H9 (cell line): ENCODE results near the gene ATP12A. TPM values are rescaled to one million over a fixed set of nuclear protein-coding genes. Genes with fewer than 3 reads are reported as not detected.

ENCODE experiments used
- DNase-seq: peaks from one replicate; pipeline ENCODE4 v3.0.0-alpha.2; 2017
- H2AFZ ChIP-seq: one replicate; pipeline ENCODE4 v1.6.1; 2013; ENCODE audit warnings: mild to moderate bottlenecking, low read length, control low read depth, moderate library complexity
- H2AK5ac ChIP-seq: 2 replicates; pipeline ENCODE4 v1.6.1; 2013; ENCODE audit warnings: low read length, control low read depth, mixed read lengths; ENCODE audit not compliant: insufficient read length
- H2BK120ac ChIP-seq: one replicate; pipeline ENCODE4 v1.6.1; 2013; ENCODE audit warnings: low read depth, mild to moderate bottlenecking, low read length, control low read depth, inconsistent platforms; ENCODE audit not compliant: poor library complexity, severe bottlenecking
- H2BK12ac ChIP-seq: 2 replicates; pipeline ENCODE4 v1.6.1; 2013; ENCODE audit warnings: low read length, control low read depth, mixed read lengths, low read depth; ENCODE audit not compliant: insufficient read length
- H2BK15ac ChIP-seq: 2 replicates; pipeline ENCODE4 v1.6.1; 2013; ENCODE audit warnings: low read depth, low read length, control low read depth
- H2BK20ac ChIP-seq: one replicate; pipeline ENCODE4 v1.6.1; 2013; ENCODE audit warnings: low read depth, mild to moderate bottlenecking, low read length, control low read depth, inconsistent platforms; ENCODE audit not compliant: poor library complexity, severe bottlenecking
- H2BK5ac ChIP-seq: 2 replicates; pipeline ENCODE4 v1.6.1; 2013; ENCODE audit warnings: low read length, control low read depth, mixed read lengths; ENCODE audit not compliant: insufficient read length
- H3K14ac ChIP-seq: 2 replicates; pipeline ENCODE4 v1.6.1; 2013; ENCODE audit warnings: low read length, control low read depth; ENCODE audit not compliant: insufficient read depth
- H3K18ac ChIP-seq: 2 replicates; pipeline ENCODE4 v1.6.1; 2013; ENCODE audit warnings: low read depth, mild to moderate bottlenecking, mixed read lengths, low read length, control low read depth; ENCODE audit not compliant: insufficient read length
- H3K23ac ChIP-seq: 2 replicates; pipeline ENCODE4 v1.6.1; 2013; ENCODE audit warnings: low read length, control low read depth, mixed read lengths, low read depth; ENCODE audit not compliant: insufficient read length
- H3K23me2 ChIP-seq: 2 replicates; pipeline ENCODE4 v1.6.1; 2013; ENCODE audit warnings: low read depth, mild to moderate bottlenecking, mixed read lengths, low read length, control low read depth; ENCODE audit not compliant: insufficient read length, poor library complexity, severe bottlenecking
- H3K27ac ChIP-seq: 2 replicates; pipeline ENCODE4 v1.5.1; 2013; ENCODE audit warnings: low read length, control low read depth, mixed read lengths, low read depth; ENCODE audit not compliant: insufficient read length
- H3K27me3 ChIP-seq: 2 replicates; pipeline ENCODE4 v1.6.1; 2013; ENCODE audit warnings: low read length, control low read depth, inconsistent platforms; ENCODE audit not compliant: insufficient read depth
- H3K4ac ChIP-seq: 2 replicates; pipeline ENCODE4 v1.6.1; 2013; ENCODE audit warnings: low read depth, mild to moderate bottlenecking, control low read depth, inconsistent platforms, low read length, moderate library complexity
- H3K4me1 ChIP-seq: 2 replicates; pipeline ENCODE4 v1.6.1; 2013; ENCODE audit warnings: low read length, control low read depth, inconsistent platforms; ENCODE audit not compliant: insufficient read depth
- H3K4me2 ChIP-seq: 2 replicates; pipeline ENCODE4 v1.6.1; 2013; ENCODE audit warnings: low read length, control low read depth, mixed read lengths; ENCODE audit not compliant: insufficient read length, insufficient read depth
- H3K56ac ChIP-seq: 2 replicates; pipeline ENCODE4 v1.6.1; 2013; ENCODE audit warnings: low read depth, mild to moderate bottlenecking, mixed read lengths, low read length, control low read depth; ENCODE audit not compliant: insufficient read length
- H3K79me1 ChIP-seq: 2 replicates; pipeline ENCODE4 v1.6.1; 2013; ENCODE audit warnings: low read depth, mild to moderate bottlenecking, moderate library complexity, low read length, control low read depth, inconsistent platforms; ENCODE audit not compliant: insufficient read depth, poor library complexity, severe bottlenecking
- H3K79me2 ChIP-seq: 2 replicates; pipeline ENCODE4 v1.6.1; 2013; ENCODE audit warnings: low read length, control low read depth, inconsistent platforms; ENCODE audit not compliant: insufficient read depth
- H3K9ac ChIP-seq: 2 replicates; pipeline ENCODE4 v1.6.1; 2013; ENCODE audit warnings: low read length, control low read depth, mixed read lengths; ENCODE audit not compliant: insufficient read length; ENCODE audit errors: extremely low read depth
- H3K9me3 ChIP-seq: one replicate; pipeline ENCODE4 v1.6.1; 2013; ENCODE audit warnings: low read depth, low read length, inconsistent platforms; ENCODE audit not compliant: control insufficient read depth
- H3T11ph ChIP-seq: one replicate; pipeline ENCODE4 v1.6.1; 2013; ENCODE audit warnings: mild to moderate bottlenecking, low read length, control low read depth, inconsistent platforms
- H4K20me1 ChIP-seq: one replicate; pipeline ENCODE4 v1.6.1; 2013; ENCODE audit not compliant: control insufficient read depth, insufficient read length, insufficient read depth
- H4K5ac ChIP-seq: 2 replicates; pipeline ENCODE4 v1.6.1; 2013; ENCODE audit warnings: low read depth, mild to moderate bottlenecking, mixed read lengths, low read length, control low read depth; ENCODE audit not compliant: insufficient read length
- H4K8ac ChIP-seq: replicated peaks from 2 replicates; pipeline ENCODE4 v1.6.1; 2013; ENCODE audit warnings: low read length, control low read depth, mixed read lengths, low read depth; ENCODE audit not compliant: insufficient read length
- H4K91ac ChIP-seq: 2 replicates; pipeline ENCODE4 v1.6.1; 2013; ENCODE audit warnings: low read depth, mild to moderate bottlenecking, moderate library complexity, mixed read lengths, low read length, control low read depth; ENCODE audit not compliant: insufficient read length
- H3K27ac Mint-ChIP-seq, 3 experiments: 2 replicates in 2 of 3; 3 replicates in 1 of 3; pipeline ENCODE4 v1.8.0; 2020 to 2021; ENCODE audit warnings: mixed read lengths in 3 of 3, mild to moderate bottlenecking in 1 of 3, moderate library complexity in 1 of 3
- H3K27me3 Mint-ChIP-seq: 2 replicates; pipeline ENCODE4 v1.8.0; 2021; ENCODE audit warnings: low read depth, mild to moderate bottlenecking, moderate library complexity, mixed read lengths
- H3K36me3 Mint-ChIP-seq, 3 experiments: 2 replicates in 2 of 3; 3 replicates in 1 of 3; pipeline ENCODE4 v1.8.0; 2020 to 2021; ENCODE audit warnings: low read depth in 3 of 3, mixed read lengths in 3 of 3; ENCODE audit not compliant: insufficient read depth in 1 of 3
- H3K4me1 Mint-ChIP-seq, 2 experiments: 2 replicates each; pipeline ENCODE4 v1.8.0; 2020; ENCODE audit warnings: mixed read lengths in 2 of 2
- H3K4me3 Mint-ChIP-seq, 2 experiments: 2 replicates in 1 of 2; 3 replicates in 1 of 2; pipeline ENCODE4 v1.8.0; 2020 to 2021; ENCODE audit warnings: mild to moderate bottlenecking in 2 of 2, mixed read lengths in 2 of 2, moderate library complexity in 1 of 2
- H3K9me3 Mint-ChIP-seq, 2 experiments: 2 replicates in 1 of 2; 3 replicates in 1 of 2; pipeline ENCODE4 v1.8.0; 2020; ENCODE audit warnings: mild to moderate bottlenecking in 2 of 2, mixed read lengths in 2 of 2, moderate library complexity in 1 of 2
- CTCF ChIP-seq: fragments of 200-600 bp; sonication (generic); conservative IDR thresholded peaks from 3 replicates; pipeline ENCODE4 v1.8.0; 2021; ENCODE audit warnings: antibody characterized with exemption, mild to moderate bottlenecking
- WGBS: extraction: QIAGEN DNeasy Blood & Tissue Kit; methylation state at CpG from one replicate; pipeline ENCODE4 v1.1.7; 2013; ENCODE audit warnings: missing lambda C conversion rate, low lambda C conversion rate, mixed read lengths; ENCODE audit not compliant: insufficient read length; ENCODE audit errors: extremely low coverage; 5-methylcytosine and 5-hydroxymethylcytosine counted together
- total RNA-seq: library from RNA; stranded (reverse); gene quantifications from 2 replicates; pipeline ENCODE4 v1.2.1, GENCODE V29; 2021

ATP12A gene
- total RNA-seq, 1 experiment from 2014 or later: 0.94 TPM

- Mint-ChIP-seq H3K27me3 (peaks cover 8% of the 10 kb centered on the region; the same call in 1 of the 2 replicates), H3K36me3 (no peaks in the 10 kb centered on the region), H3K9me3 (no peaks in the 10 kb centered on the region), H3K4me1 (peaks cover 12 to 13% of the 10 kb centered on the region in 2 experiments), H3K27ac (no peak overlapping the region), H3K4me3 (no peak overlapping the region)
- no peaks in the 10 kb centered on the region for H3K79me2 ChIP-seq
- no peak overlapping the region for H2BK120ac ChIP-seq
- no peak overlapping the region for H2BK20ac ChIP-seq
- no peak overlapping the region for H2BK15ac ChIP-seq
- H2AFZ ChIP-seq: no peak overlapping the region
- no peak overlapping the region for H4K8ac ChIP-seq
- no peak overlapping the region for H3T11ph ChIP-seq
- H4K91ac ChIP-seq: no peak overlapping the region
- peaks cover 3% of the 10 kb centered on the region; the same call in 1 of the 2 replicates for H3K4me1 ChIP-seq
- no peak overlapping the region for H3K23ac ChIP-seq
- no peak overlapping the region for H3K4ac ChIP-seq
- H2AK5ac ChIP-seq: no peak overlapping the region
- TF ChIP-seq CTCF: no peak
- no peak overlapping the region for H3K9ac ChIP-seq
- no peak overlapping the region for H3K27ac ChIP-seq
- H2BK12ac ChIP-seq: no peak overlapping the region
- H4K5ac ChIP-seq: no peak overlapping the region
- WGBS: no CpG with 5 or more reads among the region's 7 CpGs
- no peaks in the 10 kb centered on the region for H3K27me3 ChIP-seq
- H3K18ac ChIP-seq: no peak overlapping the region
- no peak for DNase-seq
- no peaks in the 10 kb centered on the region for H3K9me3 ChIP-seq
- no peak overlapping the region for H3K56ac ChIP-seq
- H4K20me1 ChIP-seq: no peaks in the 10 kb centered on the region
- no peak overlapping the region for H3K14ac ChIP-seq
- H3K4me2 ChIP-seq: no peak overlapping the region
- no peaks in the 10 kb centered on the region for H3K23me2 ChIP-seq
- H2BK5ac ChIP-seq: no peak overlapping the region
- no peaks in the 10 kb centered on the region for H3K79me1 ChIP-seq
These were observed 10.0 kb upstream of the ATP12A start for GRCh38 chr13:24670174-24670573.
